ENCODE measurements around the gene PTS.
A peak's percentile ranks its signal among the peaks of the same experiment; 100 is the strongest.

The PTS gene

GRCh38 chr11:112253605-112254242 lies 27.5 kb downstream of the PTS start:
- H3K27ac ChIP-seq: no peak overlapping the region
- no peak overlapping the region for H3K4me3 ChIP-seq

GRCh38 chr11:112255067-112255720 lies 29.0 kb downstream of the PTS start:
- no peak overlapping the region for H3K27ac ChIP-seq
- H3K4me3 ChIP-seq: no peak overlapping the region

GRCh38 chr11:112260490-112260889 lies 34.3 kb downstream of the PTS start, which contains the start of gene PLET1:
TSS of gene PLET1 (minus strand) at chr11:112260860. CDS start at chr11:112260589, 271 bp downstream.
- no peak within 1 kb of the TSS for H3K4me3 ChIP-seq
- no peak within 1 kb of the TSS for H3K27ac ChIP-seq

- Histone ChIP-seq H3K27ac (no peak overlapping the region), H3K4me3 (no peak overlapping the region)
These were observed 39.6 kb downstream of the PTS start for GRCh38 chr11:112265659-112266409.

- Histone ChIP-seq H3K27ac (no peak overlapping the region), H3K4me3 (no peak overlapping the region)
These were observed 40.2 kb downstream of the PTS start for GRCh38 chr11:112266410-112266778.

GRCh38 chr11:112267188-112267591 lies 41.0 kb downstream of the PTS start:
- no peak overlapping the region for H3K4me3 ChIP-seq
- no peak overlapping the region for H3K27ac ChIP-seq

- no peak overlapping the region for H3K4me3 ChIP-seq
- no peak overlapping the region for H3K27ac ChIP-seq
These were observed 42.2 kb downstream of the PTS start for GRCh38 chr11:112268406-112268805.

GRCh38 chr11:112269139-112269538 lies 42.9 kb downstream of the PTS start:
- Histone ChIP-seq H3K4me3 (no peak overlapping the region), H3K27ac (no peak overlapping the region)

GRCh38 chr11:112270551-112271180 lies 44.4 kb downstream of the PTS start:
- Histone ChIP-seq H3K4me3 (peak overlapping the region in 1 of 7 experiments; percentile 3), H3K27ac (no peak overlapping the region)

- H3K4me3 ChIP-seq: no peak overlapping the region
These were observed 45.0 kb downstream of the PTS start for GRCh38 chr11:112271242-112271641.

GRCh38 chr11:112273066-112273465 lies 46.8 kb downstream of the PTS start:
- no peak overlapping the region for H3K4me3 ChIP-seq
- no peak overlapping the region for H3K27ac ChIP-seq

More at GRCh38 chr11:112271242-112271641, 45.0 kb downstream of the PTS start:
- no peak overlapping the region for H3K27ac ChIP-seq

- H3K4me3 ChIP-seq: no peak overlapping the region
- H3K27ac ChIP-seq: no peak overlapping the region
These were observed 48.0 kb downstream of the PTS start for GRCh38 chr11:112274007-112274783.

- no peak overlapping the region for H3K27ac ChIP-seq
- H3K4me3 ChIP-seq: no peak overlapping the region
These were observed 50.8 kb downstream of the PTS start for GRCh38 chr11:112277029-112277428.

- no peak overlapping the region for H3K27ac ChIP-seq
- H3K4me3 ChIP-seq: no peak overlapping the region
These were observed 51.7 kb downstream of the PTS start for GRCh38 chr11:112277941-112278340.

- H3K27ac ChIP-seq: no peak overlapping the region
- H3K4me3 ChIP-seq: no peak overlapping the region
These were observed 52.6 kb downstream of the PTS start for GRCh38 chr11:112278803-112279202.

GRCh38 chr11:112279901-112280267 lies 53.7 kb downstream of the PTS start:
- peak overlapping the region in 4 of 21 experiments; percentile 21 to 52 (median 40) for H3K27ac ChIP-seq

GRCh38 chr11:112280268-112281126 lies 54.3 kb downstream of the PTS start:
- Histone ChIP-seq H3K4me3 (peak overlapping the region; percentile 22 to 42 (median 27)), H3K27ac (peak overlapping the region in 4 of 21 experiments; percentile 21 to 52 (median 40))

More at GRCh38 chr11:112279901-112280267, 53.7 kb downstream of the PTS start:
- peak overlapping the region; percentile 22 to 42 (median 27) for H3K4me3 ChIP-seq

- Histone ChIP-seq H3K4me3 (no peak overlapping the region), H3K27ac (peak overlapping the region in 1 of 21 experiments; percentile 29)
These were observed 55.5 kb downstream of the PTS start for GRCh38 chr11:112281726-112282125.
